Fibroblast of lung (primary cell): ENCODE data around the gene SLC10A6. TPM values are rescaled to one million over a fixed set of nuclear protein-coding genes. Genes with fewer than 3 reads are reported as not detected.
A peak's percentile ranks its signal among the peaks of the same experiment; 100 is the strongest.

Experiments
- DNase-seq, 2 donors: peaks; one replicate each; pipeline versions ENCODE4 v3.0.0 to v3.0.0-alpha.2; 2010; ENCODE audit warnings: low read depth in 2 of 2
- H2AFZ ChIP-seq: 2 replicates; pipeline ENCODE4 v1.5.1; 2012; ENCODE audit warnings: low read length, control low read depth, inconsistent platforms
- H3K27ac ChIP-seq: 2 replicates; pipeline ENCODE4 v1.5.1; 2011; ENCODE audit warnings: low read length, control low read depth; ENCODE audit not compliant: insufficient read depth
- H3K27me3 ChIP-seq: 2 replicates; pipeline ENCODE4 v1.5.1; 2011; ENCODE audit warnings: mild to moderate bottlenecking, low read length; ENCODE audit not compliant: control insufficient read depth, insufficient read depth
- H3K36me3 ChIP-seq: 2 replicates; pipeline ENCODE4 v1.5.1; 2011; ENCODE audit warnings: low read length; ENCODE audit not compliant: control insufficient read depth, insufficient read depth
- H3K4me1 ChIP-seq: 2 replicates; pipeline ENCODE4 v1.5.1; 2011; ENCODE audit warnings: low read length; ENCODE audit not compliant: control insufficient read depth, insufficient read depth; ENCODE audit errors: extremely low read depth
- H3K4me2 ChIP-seq: 2 replicates; pipeline ENCODE4 v1.5.1; 2011; ENCODE audit warnings: low read length, control low read depth; ENCODE audit not compliant: insufficient read depth; ENCODE audit errors: extremely low read depth
- H3K4me3 ChIP-seq, 4 experiments: fragments of 200-600 bp in 1 of 4; sonication (generic) in 1 of 4; replicated peaks in 1 of 4; 2 replicates each; pipeline ENCODE4 v1.5.1; 2011 to 2016; ENCODE audit warnings: low read length in 4 of 4, low read depth in 3 of 4, mild to moderate bottlenecking in 3 of 4, control low read depth in 2 of 4, inconsistent platforms in 1 of 4, mixed read lengths in 1 of 4; ENCODE audit not compliant: insufficient read depth in 1 of 4; ENCODE audit errors: control extremely low read depth in 1 of 4
- H3K79me2 ChIP-seq: 2 replicates; pipeline ENCODE4 v1.5.1; 2012; ENCODE audit warnings: mild to moderate bottlenecking, low read length, inconsistent platforms; ENCODE audit not compliant: control insufficient read depth, insufficient read depth
- H3K9ac ChIP-seq: 2 replicates; pipeline ENCODE4 v1.5.1; 2011; ENCODE audit warnings: mild to moderate bottlenecking, low read length, control low read depth; ENCODE audit not compliant: insufficient read depth
- H3K9me3 ChIP-seq: 2 replicates; pipeline ENCODE4 v1.5.1; 2012; ENCODE audit warnings: low read depth, low read length; ENCODE audit not compliant: control insufficient read depth, insufficient read depth
- H4K20me1 ChIP-seq: 2 replicates; pipeline ENCODE4 v1.5.1; 2011; ENCODE audit warnings: low read length; ENCODE audit not compliant: control insufficient read depth, insufficient read depth; ENCODE audit errors: extremely low read depth
- EZH2 ChIP-seq: IDR thresholded peaks from 2 replicates; pipeline ENCODE4 v1.5.1; 2012; ENCODE audit warnings: low read length, control low read depth, mild to moderate bottlenecking; ENCODE audit errors: missing control alignments
- polyA plus RNA-seq, 2 donors: library from polyadenylated mRNA; depleted of rRNA in 1 of 2; stranded (reverse) in 1 of 2; unstranded in 1 of 2; fragments of >200 nt; gene quantifications; 2 replicates each; pipeline ENCODE4 v1.2.1, GENCODE V29; 2011 to 2012; ENCODE audit warnings: missing spikeins in 1 of 2
- total RNA-seq: library from RNA; depleted of rRNA; stranded (reverse); fragments of >200 nt; gene quantifications from 2 replicates; pipeline ENCODE4 v1.2.1, GENCODE V29; 2014
- TF ChIP-seq, protein P1 (sequence below), 2 donors: IDR thresholded peaks in 1 of 2; conservative IDR thresholded peaks in 1 of 2; 1 replicate in 1 of 2; 2 replicates in 1 of 2; pipeline ENCODE4 v1.5.1; 2011 to 2012; ENCODE audit warnings: low read length in 2 of 2, control low read depth in 1 of 2, inconsistent platforms in 1 of 2, low read depth in 1 of 2, mild to moderate bottlenecking in 1 of 2

Gene SLC10A6
- total and polyA plus RNA-seq, 2 donors (not counting 1 experiment from before 2014, with no cell fraction given): 0.66 TPM; not detected in 1

DNA sequence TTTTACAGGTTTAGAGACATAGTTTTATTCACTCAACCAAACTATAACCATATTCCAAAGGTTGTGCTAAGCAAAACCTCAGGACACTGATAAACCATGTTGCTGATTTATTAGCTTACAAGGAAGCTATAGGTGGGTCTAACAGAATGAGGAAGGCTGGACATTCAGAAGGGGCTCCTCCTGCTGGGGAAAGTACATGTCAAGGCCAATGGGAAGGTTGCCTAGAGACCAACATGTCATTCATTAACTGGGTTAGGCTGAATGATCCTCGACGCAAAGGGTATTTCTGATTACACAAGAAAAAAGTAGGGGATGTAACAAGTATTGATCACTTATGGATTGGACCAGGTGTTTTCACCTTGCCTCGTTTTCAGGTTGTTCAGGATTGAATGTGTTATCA, 30.3 kb downstream of the SLC10A6 start:
- peaks cover 3% of the 10 kb centered on the region for H3K36me3 ChIP-seq
- H2AFZ ChIP-seq: no peak overlapping the region
- peaks cover 3% of the 10 kb centered on the region for H3K4me1 ChIP-seq
- TF ChIP-seq, protein P1, sequence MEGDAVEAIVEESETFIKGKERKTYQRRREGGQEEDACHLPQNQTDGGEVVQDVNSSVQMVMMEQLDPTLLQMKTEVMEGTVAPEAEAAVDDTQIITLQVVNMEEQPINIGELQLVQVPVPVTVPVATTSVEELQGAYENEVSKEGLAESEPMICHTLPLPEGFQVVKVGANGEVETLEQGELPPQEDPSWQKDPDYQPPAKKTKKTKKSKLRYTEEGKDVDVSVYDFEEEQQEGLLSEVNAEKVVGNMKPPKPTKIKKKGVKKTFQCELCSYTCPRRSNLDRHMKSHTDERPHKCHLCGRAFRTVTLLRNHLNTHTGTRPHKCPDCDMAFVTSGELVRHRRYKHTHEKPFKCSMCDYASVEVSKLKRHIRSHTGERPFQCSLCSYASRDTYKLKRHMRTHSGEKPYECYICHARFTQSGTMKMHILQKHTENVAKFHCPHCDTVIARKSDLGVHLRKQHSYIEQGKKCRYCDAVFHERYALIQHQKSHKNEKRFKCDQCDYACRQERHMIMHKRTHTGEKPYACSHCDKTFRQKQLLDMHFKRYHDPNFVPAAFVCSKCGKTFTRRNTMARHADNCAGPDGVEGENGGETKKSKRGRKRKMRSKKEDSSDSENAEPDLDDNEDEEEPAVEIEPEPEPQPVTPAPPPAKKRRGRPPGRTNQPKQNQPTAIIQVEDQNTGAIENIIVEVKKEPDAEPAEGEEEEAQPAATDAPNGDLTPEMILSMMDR (conservative IDR thresholded peaks at IDR 0.05 in 1 of 2, IDR thresholded peaks at IDR 0.05 in 1 of 2; ENCODE audit: low read depth in 1 of 2, low read length in 2 of 2): peak in 1 of 2 donors; percentile 7
- no peak for TF ChIP-seq EZH2
- no peaks in the 10 kb centered on the region for H3K79me2 ChIP-seq
- H3K9me3 ChIP-seq: no peaks in the 10 kb centered on the region
- DNase-seq: no peak
- no peak overlapping the region for H3K4me2 ChIP-seq
- H3K9ac ChIP-seq: no peak overlapping the region
- H3K4me3 ChIP-seq: no peak overlapping the region
- H3K27me3 ChIP-seq: no peaks in the 10 kb centered on the region
- H3K27ac ChIP-seq: no peak overlapping the region
- no peaks in the 10 kb centered on the region for H4K20me1 ChIP-seq

DNA sequence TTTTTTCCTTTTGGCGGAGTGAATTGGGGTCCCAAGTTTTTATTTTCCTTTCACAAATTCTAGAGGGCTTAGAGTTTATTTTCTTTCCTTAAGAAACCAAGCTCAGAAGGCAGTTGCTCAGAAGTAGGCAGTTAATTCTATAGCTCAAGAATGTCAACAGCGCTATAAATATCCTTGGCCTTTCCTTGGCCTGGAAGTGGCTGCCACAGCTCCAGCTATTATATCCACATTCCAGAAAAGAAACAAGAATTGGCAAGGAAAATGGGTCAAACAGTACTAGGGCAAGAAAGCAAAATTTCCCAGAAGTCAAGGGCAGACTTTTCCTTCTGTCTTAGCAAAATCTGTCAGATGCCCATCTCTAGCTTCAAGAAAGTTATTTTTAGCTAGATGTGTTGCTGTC, 31.0 kb downstream of the SLC10A6 start:
- Histone ChIP-seq H4K20me1 (no peaks in the 10 kb centered on the region), H3K27me3 (no peaks in the 10 kb centered on the region), H3K79me2 (no peaks in the 10 kb centered on the region), H3K4me1 (peaks cover 3% of the 10 kb centered on the region), H3K4me3 (no peak overlapping the region), H3K27ac (no peak overlapping the region), H3K4me2 (peak overlapping the region; percentile 1), H2AFZ (no peak overlapping the region), H3K36me3 (peaks cover 3% of the 10 kb centered on the region), H3K9me3 (no peaks in the 10 kb centered on the region), H3K9ac (no peak overlapping the region)
- DNase-seq: peak; percentile 43 to 53
- TF ChIP-seq, protein P1 (conservative IDR thresholded peaks at IDR 0.05 in 1 of 2, IDR thresholded peaks at IDR 0.05 in 1 of 2; ENCODE audit: low read depth in 1 of 2, low read length in 2 of 2): no peak
- TF ChIP-seq EZH2: no peak

DNA sequence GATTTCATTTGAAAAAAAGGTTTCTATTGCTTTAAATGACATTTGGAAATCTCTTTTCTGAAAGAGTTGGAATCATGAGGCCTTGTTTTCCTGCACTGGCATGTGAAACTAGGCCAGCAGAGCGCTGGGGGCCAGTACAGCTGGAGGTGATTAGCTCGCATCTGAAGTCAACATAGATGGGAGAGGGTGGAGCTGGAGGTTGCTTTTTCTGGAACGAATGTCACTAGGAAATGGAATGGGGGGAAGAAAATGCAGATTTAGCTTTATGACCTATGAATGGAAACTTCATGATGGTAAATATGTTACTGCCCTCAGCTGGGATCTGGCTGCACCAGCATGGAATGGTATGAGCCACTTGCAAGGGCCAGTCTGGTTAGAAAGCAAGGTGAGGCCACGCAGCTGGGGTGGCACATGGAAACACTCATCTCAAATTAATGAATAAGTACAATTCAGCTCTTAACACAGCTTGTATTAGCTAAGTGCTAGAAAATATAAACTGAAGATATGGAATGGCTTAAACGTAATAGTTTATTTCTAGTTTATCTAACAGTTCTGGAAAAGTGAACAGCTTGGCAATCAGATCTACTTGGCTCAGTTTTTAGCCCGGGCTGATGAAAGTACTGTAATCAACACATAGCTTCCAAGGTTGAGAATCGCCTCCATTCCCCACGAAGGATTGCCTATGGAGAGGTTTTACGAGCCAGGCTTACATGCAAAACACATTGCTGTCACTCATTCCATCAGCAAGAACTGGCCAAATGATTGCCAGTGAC, 32.5 kb downstream of the SLC10A6 start:
- Histone ChIP-seq H3K9me3 (no peaks in the 10 kb centered on the region), H3K36me3 (peaks cover 3% of the 10 kb centered on the region), H3K4me1 (peaks cover 3% of the 10 kb centered on the region), H3K79me2 (no peaks in the 10 kb centered on the region), H3K27ac (no peak overlapping the region), H4K20me1 (no peaks in the 10 kb centered on the region), H3K4me3 (no peak overlapping the region), H3K9ac (no peak overlapping the region), H2AFZ (no peak overlapping the region), H3K27me3 (no peaks in the 10 kb centered on the region), H3K4me2 (no peak overlapping the region)
- DNase-seq: peak in 1 of 2 donors; percentile 64
- no peak for TF ChIP-seq EZH2
- TF ChIP-seq, protein P1 (conservative IDR thresholded peaks at IDR 0.05 in 1 of 2, IDR thresholded peaks at IDR 0.05 in 1 of 2; ENCODE audit: low read depth in 1 of 2, low read length in 2 of 2): peak in 1 of 2 donors; percentile 4
